OCI-LY1 (cell line): ENCODE results near the gene DNAH8.

Experiments
- H2AFZ ChIP-seq: fragments of 200-600 bp; sonication (generic), shearing (Covaris generic); 2 replicates; pipeline ENCODE4 v1.6.0; 2014; ENCODE audit warnings: antibody characterized with exemption, mild to moderate bottlenecking, low read length
- H3F3A ChIP-seq: fragments of 200-600 bp; sonication (generic), shearing (Covaris generic); 2 replicates; pipeline ENCODE4 v1.6.0; 2014; ENCODE audit warnings: mild to moderate bottlenecking, antibody characterized with exemption, low read length, moderate library complexity; ENCODE audit not compliant: insufficient read depth
- H3K27ac ChIP-seq: fragments of 200-600 bp; sonication (generic); 2 replicates; pipeline ENCODE4 v1.5.1; 2014; ENCODE audit warnings: low read length, mixed run types, mild to moderate bottlenecking, low read depth; ENCODE audit not compliant: poor library complexity, severe bottlenecking
- H3K27me3 ChIP-seq: fragments of 200-600 bp; sonication (generic); 2 replicates; pipeline ENCODE4 v1.6.0; 2014; ENCODE audit warnings: antibody characterized with exemption, mild to moderate bottlenecking, low read length, moderate library complexity; ENCODE audit not compliant: insufficient read depth
- H3K36me3 ChIP-seq: fragments of 200-600 bp; sonication (generic); 2 replicates; pipeline ENCODE4 v1.6.1; 2014; ENCODE audit warnings: mild to moderate bottlenecking, antibody characterized with exemption, low read length, moderate library complexity, mixed read lengths; ENCODE audit not compliant: insufficient read depth
- H3K4me1 ChIP-seq: fragments of 200-600 bp; sonication (generic); 2 replicates; pipeline ENCODE4 v1.5.1; 2014; ENCODE audit warnings: mild to moderate bottlenecking, low read length, moderate library complexity; ENCODE audit not compliant: insufficient read depth, severe bottlenecking
- H3K4me2 ChIP-seq: fragments of 200-600 bp; sonication (generic), shearing (Covaris generic); 2 replicates; pipeline ENCODE4 v1.6.1; 2014; ENCODE audit warnings: low read length
- H3K4me3 ChIP-seq: fragments of 200-600 bp; sonication (generic); 2 replicates; pipeline ENCODE4 v1.5.1; 2014; ENCODE audit warnings: low read length, low read depth, mild to moderate bottlenecking, mixed read lengths; ENCODE audit not compliant: poor library complexity, severe bottlenecking
- H3K79me2 ChIP-seq: fragments of 200-600 bp; shearing (Covaris generic); 2 replicates; pipeline ENCODE4 v1.6.1; 2016; ENCODE audit warnings: mixed run types, low read length, mixed read lengths; ENCODE audit not compliant: insufficient read depth
- H3K9ac ChIP-seq: fragments of 200-600 bp; sonication (generic), shearing (Covaris generic); 2 replicates; pipeline ENCODE4 v1.6.1; 2014; ENCODE audit warnings: mild to moderate bottlenecking, low read length, mixed read lengths
- H3K9me2 ChIP-seq: fragments of 200-600 bp; sonication (generic), shearing (Covaris generic); 2 replicates; pipeline ENCODE4 v1.6.1; 2014; ENCODE audit warnings: low read depth, mild to moderate bottlenecking, low read length, mixed read lengths
- H3K9me3 ChIP-seq: fragments of 200-600 bp; shearing (Covaris generic); 2 replicates; pipeline ENCODE4 v1.6.1; 2014; ENCODE audit warnings: low read length, mixed read lengths
- H4K20me1 ChIP-seq: fragments of 200-600 bp; sonication (generic), shearing (Covaris generic); 2 replicates; pipeline ENCODE4 v1.6.0; 2016; ENCODE audit warnings: mild to moderate bottlenecking, low read length; ENCODE audit not compliant: insufficient read depth
- CTCF ChIP-seq: fragments of 200-600 bp; sonication (generic), shearing (Covaris generic); IDR thresholded peaks from 2 replicates; pipeline ENCODE4 v1.5.1; 2017; ENCODE audit warnings: mild to moderate bottlenecking, antibody characterized with exemption, low read length, moderate library complexity, mixed read lengths
- EZH2 ChIP-seq: fragments of 200-600 bp; sonication (generic), shearing (Covaris generic); IDR thresholded peaks from 2 replicates; pipeline ENCODE4 v1.8.0; 2017; ENCODE audit warnings: borderline replicate concordance, mixed run types, mild to moderate bottlenecking, antibody characterized with exemption, low read length, moderate library complexity, mixed read lengths

Gene DNAH8

GRCh38 chr6:38805692-38806091, 90.6 kb downstream of the DNAH8 start:
- TF ChIP-seq CTCF, result no peak
- no peak for TF ChIP-seq EZH2
- Histone ChIP-seq H3K79me2 (no peaks in the 10 kb centered on the region), H3K9me3 (no peaks in the 10 kb centered on the region), H3K27ac (no peak overlapping the region), H2AFZ (no peak overlapping the region), H3K4me2 (no peak overlapping the region), H3K27me3 (no peaks in the 10 kb centered on the region), H3K36me3 (no peaks in the 10 kb centered on the region), H3K9ac (no peak overlapping the region), H3F3A (no peaks in the 10 kb centered on the region), H4K20me1 (no peaks in the 10 kb centered on the region), H3K4me3 (no peak overlapping the region), H3K4me1 (no peaks in the 10 kb centered on the region), H3K9me2 (no peaks in the 10 kb centered on the region)

DNA sequence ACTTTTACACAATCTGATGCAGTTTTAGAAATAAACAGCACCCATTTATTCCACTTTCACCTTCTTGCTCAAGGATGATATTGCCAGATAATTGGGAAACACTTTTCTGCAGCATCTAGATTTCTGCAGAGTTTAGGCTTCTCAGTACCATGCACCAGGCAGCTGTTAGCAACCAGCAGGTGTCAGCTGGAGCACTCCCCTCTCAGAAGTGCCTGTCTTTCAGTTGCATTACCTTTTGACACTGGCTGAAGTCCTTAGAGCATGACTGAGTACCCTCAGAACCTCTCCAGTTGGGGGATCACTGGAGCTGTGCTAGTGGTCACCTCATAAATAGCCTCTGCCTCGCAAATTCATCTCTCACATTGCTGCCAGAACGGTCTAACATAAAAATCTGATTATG, 91.2 kb downstream of the DNAH8 start:
- Histone ChIP-seq H3K36me3 (no peaks in the 10 kb centered on the region), H4K20me1 (no peaks in the 10 kb centered on the region), H3K79me2 (no peaks in the 10 kb centered on the region), H3K9me2 (no peaks in the 10 kb centered on the region), H2AFZ (no peak overlapping the region), H3K9ac (no peak overlapping the region), H3K27me3 (no peaks in the 10 kb centered on the region), H3K27ac (no peak overlapping the region), H3F3A (no peaks in the 10 kb centered on the region), H3K4me3 (no peak overlapping the region), H3K4me2 (no peak overlapping the region), H3K4me1 (no peaks in the 10 kb centered on the region), H3K9me3 (no peaks in the 10 kb centered on the region)
- TF ChIP-seq CTCF (no peak), EZH2 (no peak)

GRCh38 chr6:38806833-38807232, 91.7 kb downstream of the DNAH8 start:
- Histone ChIP-seq H3K4me1 (no peaks in the 10 kb centered on the region), H3F3A (no peaks in the 10 kb centered on the region), H3K4me2 (no peak overlapping the region), H3K27ac (no peak overlapping the region), H2AFZ (no peak overlapping the region), H3K9me2 (no peaks in the 10 kb centered on the region), H3K9me3 (no peaks in the 10 kb centered on the region), H4K20me1 (no peaks in the 10 kb centered on the region), H3K4me3 (no peak overlapping the region), H3K9ac (no peak overlapping the region), H3K27me3 (no peaks in the 10 kb centered on the region), H3K36me3 (no peaks in the 10 kb centered on the region), H3K79me2 (no peaks in the 10 kb centered on the region)
- TF ChIP-seq CTCF (no peak), EZH2 (no peak)
